ENCODE measurements around the gene UBR4.

DNA sequence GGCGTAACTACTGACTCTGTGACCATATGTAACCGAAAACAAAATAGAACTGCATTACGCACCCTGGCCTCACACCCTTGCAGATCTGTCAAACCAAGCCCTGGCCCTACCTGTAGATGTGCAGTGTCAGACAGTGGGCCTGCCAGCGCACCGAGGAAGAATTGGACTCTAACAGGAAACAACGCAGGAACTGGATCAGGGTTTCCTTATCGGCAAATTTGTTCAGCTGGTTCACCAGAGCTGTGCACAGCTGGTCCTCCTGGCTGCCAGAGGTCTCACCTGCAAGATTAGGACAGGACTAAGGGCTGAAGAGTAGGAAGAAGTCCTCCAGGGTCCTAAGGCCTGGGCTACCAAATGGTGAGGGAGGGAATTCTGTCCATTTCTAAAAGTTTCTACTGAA lies 90.0 kb downstream of the UBR4 start:
- TF ChIP-seq PHF8 (IDR thresholded peaks at IDR 0.05; ENCODE audit: borderline replicate concordance, low read depth) (no peak), RFX5 (IDR thresholded peaks at IDR 0.05) (no peak)
- TF ChIP-seq, protein P1, sequence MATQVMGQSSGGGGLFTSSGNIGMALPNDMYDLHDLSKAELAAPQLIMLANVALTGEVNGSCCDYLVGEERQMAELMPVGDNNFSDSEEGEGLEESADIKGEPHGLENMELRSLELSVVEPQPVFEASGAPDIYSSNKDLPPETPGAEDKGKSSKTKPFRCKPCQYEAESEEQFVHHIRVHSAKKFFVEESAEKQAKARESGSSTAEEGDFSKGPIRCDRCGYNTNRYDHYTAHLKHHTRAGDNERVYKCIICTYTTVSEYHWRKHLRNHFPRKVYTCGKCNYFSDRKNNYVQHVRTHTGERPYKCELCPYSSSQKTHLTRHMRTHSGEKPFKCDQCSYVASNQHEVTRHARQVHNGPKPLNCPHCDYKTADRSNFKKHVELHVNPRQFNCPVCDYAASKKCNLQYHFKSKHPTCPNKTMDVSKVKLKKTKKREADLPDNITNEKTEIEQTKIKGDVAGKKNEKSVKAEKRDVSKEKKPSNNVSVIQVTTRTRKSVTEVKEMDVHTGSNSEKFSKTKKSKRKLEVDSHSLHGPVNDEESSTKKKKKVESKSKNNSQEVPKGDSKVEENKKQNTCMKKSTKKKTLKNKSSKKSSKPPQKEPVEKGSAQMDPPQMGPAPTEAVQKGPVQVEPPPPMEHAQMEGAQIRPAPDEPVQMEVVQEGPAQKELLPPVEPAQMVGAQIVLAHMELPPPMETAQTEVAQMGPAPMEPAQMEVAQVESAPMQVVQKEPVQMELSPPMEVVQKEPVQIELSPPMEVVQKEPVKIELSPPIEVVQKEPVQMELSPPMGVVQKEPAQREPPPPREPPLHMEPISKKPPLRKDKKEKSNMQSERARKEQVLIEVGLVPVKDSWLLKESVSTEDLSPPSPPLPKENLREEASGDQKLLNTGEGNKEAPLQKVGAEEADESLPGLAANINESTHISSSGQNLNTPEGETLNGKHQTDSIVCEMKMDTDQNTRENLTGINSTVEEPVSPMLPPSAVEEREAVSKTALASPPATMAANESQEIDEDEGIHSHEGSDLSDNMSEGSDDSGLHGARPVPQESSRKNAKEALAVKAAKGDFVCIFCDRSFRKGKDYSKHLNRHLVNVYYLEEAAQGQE (IDR thresholded peaks at IDR 0.05) = no peak
